Uterus (tissue), 2 donors: ENCODE results near the gene CALN1.

Source experiments
- POLR2A ChIP-seq, 2 donors: fragments of 450-650 bp; IDR thresholded peaks; one replicate each; pipeline ENCODE4 v1.6.1; 2016; ENCODE audit warnings: antibody characterized with exemption in 2 of 2, mild to moderate bottlenecking in 1 of 2, moderate library complexity in 1 of 2
- TF ChIP-seq, protein P1 (sequence below), 4 experiments: fragments of 200-600 bp in 2 of 4; fragments of 450-650 bp in 2 of 4; sonication (generic) in 2 of 4; IDR thresholded peaks; one replicate each; pipeline ENCODE4 v1.5.1; 2016 to 2019; ENCODE audit warnings: antibody characterized with exemption in 4 of 4, mild to moderate bottlenecking in 2 of 4, moderate library complexity in 1 of 4

- TF ChIP-seq, protein P1, sequence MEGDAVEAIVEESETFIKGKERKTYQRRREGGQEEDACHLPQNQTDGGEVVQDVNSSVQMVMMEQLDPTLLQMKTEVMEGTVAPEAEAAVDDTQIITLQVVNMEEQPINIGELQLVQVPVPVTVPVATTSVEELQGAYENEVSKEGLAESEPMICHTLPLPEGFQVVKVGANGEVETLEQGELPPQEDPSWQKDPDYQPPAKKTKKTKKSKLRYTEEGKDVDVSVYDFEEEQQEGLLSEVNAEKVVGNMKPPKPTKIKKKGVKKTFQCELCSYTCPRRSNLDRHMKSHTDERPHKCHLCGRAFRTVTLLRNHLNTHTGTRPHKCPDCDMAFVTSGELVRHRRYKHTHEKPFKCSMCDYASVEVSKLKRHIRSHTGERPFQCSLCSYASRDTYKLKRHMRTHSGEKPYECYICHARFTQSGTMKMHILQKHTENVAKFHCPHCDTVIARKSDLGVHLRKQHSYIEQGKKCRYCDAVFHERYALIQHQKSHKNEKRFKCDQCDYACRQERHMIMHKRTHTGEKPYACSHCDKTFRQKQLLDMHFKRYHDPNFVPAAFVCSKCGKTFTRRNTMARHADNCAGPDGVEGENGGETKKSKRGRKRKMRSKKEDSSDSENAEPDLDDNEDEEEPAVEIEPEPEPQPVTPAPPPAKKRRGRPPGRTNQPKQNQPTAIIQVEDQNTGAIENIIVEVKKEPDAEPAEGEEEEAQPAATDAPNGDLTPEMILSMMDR (IDR thresholded peaks at IDR 0.05): no peak
- TF ChIP-seq POLR2A (IDR thresholded peaks at IDR 0.05): no peak
Measured at GRCh38 chr7:72112992-72113391, 299.1 kb downstream of the CALN1 start.
